Prostate gland (tissue), 2 donors: ENCODE results near the gene DUSP1.

Experiments used
- POLR2A ChIP-seq: fragments of 450-650 bp; IDR thresholded peaks from one replicate; pipeline ENCODE4 v1.6.1; 2016; ENCODE audit warnings: antibody characterized with exemption, mild to moderate bottlenecking
- POLR2AphosphoS5 ChIP-seq: sonication (generic); formaldehyde crosslinking; IDR thresholded peaks from one replicate; pipeline ENCODE4 v1.6.1; 2017; ENCODE audit warnings: antibody characterized with exemption
- TF ChIP-seq, protein P1 (sequence below), 4 experiments: fragments of 200-600 bp in 2 of 4; fragments of 450-650 bp in 2 of 4; sonication (generic) in 2 of 4; IDR thresholded peaks; 1 replicate in 3 of 4; 2 replicates in 1 of 4; pipeline ENCODE4 v1.5.1; 2016 to 2019; ENCODE audit warnings: antibody characterized with exemption in 4 of 4, mild to moderate bottlenecking in 2 of 4, moderate library complexity in 2 of 4

GRCh38 chr5:172728481-172729241, 42.3 kb downstream of the DUSP1 start:
- TF ChIP-seq, protein P1, sequence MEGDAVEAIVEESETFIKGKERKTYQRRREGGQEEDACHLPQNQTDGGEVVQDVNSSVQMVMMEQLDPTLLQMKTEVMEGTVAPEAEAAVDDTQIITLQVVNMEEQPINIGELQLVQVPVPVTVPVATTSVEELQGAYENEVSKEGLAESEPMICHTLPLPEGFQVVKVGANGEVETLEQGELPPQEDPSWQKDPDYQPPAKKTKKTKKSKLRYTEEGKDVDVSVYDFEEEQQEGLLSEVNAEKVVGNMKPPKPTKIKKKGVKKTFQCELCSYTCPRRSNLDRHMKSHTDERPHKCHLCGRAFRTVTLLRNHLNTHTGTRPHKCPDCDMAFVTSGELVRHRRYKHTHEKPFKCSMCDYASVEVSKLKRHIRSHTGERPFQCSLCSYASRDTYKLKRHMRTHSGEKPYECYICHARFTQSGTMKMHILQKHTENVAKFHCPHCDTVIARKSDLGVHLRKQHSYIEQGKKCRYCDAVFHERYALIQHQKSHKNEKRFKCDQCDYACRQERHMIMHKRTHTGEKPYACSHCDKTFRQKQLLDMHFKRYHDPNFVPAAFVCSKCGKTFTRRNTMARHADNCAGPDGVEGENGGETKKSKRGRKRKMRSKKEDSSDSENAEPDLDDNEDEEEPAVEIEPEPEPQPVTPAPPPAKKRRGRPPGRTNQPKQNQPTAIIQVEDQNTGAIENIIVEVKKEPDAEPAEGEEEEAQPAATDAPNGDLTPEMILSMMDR (IDR thresholded peaks at IDR 0.05): no peak
- no peak for TF ChIP-seq POLR2A
- TF ChIP-seq POLR2AphosphoS5: no peak
